Measurements from ENCODE around the gene SLC25A4.

GRCh38 chr4:185137233-185137925 is 5.7 kb upstream of the SLC25A4 start:
- TF ChIP-seq CTCF (conservative IDR thresholded peaks at IDR 0.05; ENCODE audit: low read length) (no peak), EZH2phosphoT487 (IDR thresholded peaks at IDR 0.05; ENCODE audit: borderline replicate concordance, low read depth, low read length) (no peak)
